Measurements from ENCODE around the gene CCDC142.
"Not testable (repeated sequence)": the region's sequence is repeated elsewhere in the genome, so short reads cannot be mapped to it uniquely, and the experiment has no call there.

Gene CCDC142

GRCh38 chr2:74488643-74489481 is 6.1 kb upstream of the CCDC142 start:
- no peak for TF ChIP-seq CTCF (IDR thresholded peaks at IDR 0.05; ENCODE audit: low read depth, low read length)
- no peak overlapping the region for H3K4me3 ChIP-seq (ENCODE audit: low read depth, low read length)
- no peaks in the 10 kb centered on the region for H3K27me3 ChIP-seq
- H3K4me1 ChIP-seq: no peaks in the 10 kb centered on the region
- H3K36me3 ChIP-seq: no peaks in the 10 kb centered on the region
- no peak for DNase-seq
- H3K9me3 ChIP-seq: no peaks in the 10 kb centered on the region

GRCh38 chr2:74486141-74486540 is 3.3 kb upstream of the CCDC142 start:
- no peaks in the 10 kb centered on the region for H3K9me3 ChIP-seq
- H3K4me1 ChIP-seq: no peaks in the 10 kb centered on the region
- no peaks in the 10 kb centered on the region for H3K36me3 ChIP-seq
- TF ChIP-seq CTCF (IDR thresholded peaks at IDR 0.05; ENCODE audit: low read depth, low read length): no peak
- no peak for DNase-seq
- no peaks in the 10 kb centered on the region for H3K27me3 ChIP-seq
- H3K4me3 ChIP-seq (ENCODE audit: low read depth, low read length): no peak overlapping the region

- not testable (repeated sequence) for H3K4me1 ChIP-seq, H3K36me3 ChIP-seq, H3K9me3 ChIP-seq, H3K27me3 ChIP-seq, DNase-seq
- peak overlapping the region; percentile 79 for H3K4me3 ChIP-seq (ENCODE audit: low read depth, low read length)
These were observed 922 bp upstream of the CCDC142 start for GRCh38 chr2:74483675-74484164.

- DNase-seq: peak; percentile 28
- TF ChIP-seq CTCF (IDR thresholded peaks at IDR 0.05; ENCODE audit: low read depth, low read length): no peak
- H3K4me3 ChIP-seq (ENCODE audit: low read depth, low read length): peak overlapping the region; percentile 79
- H3K27me3 ChIP-seq: no peaks in the 10 kb centered on the region
- H3K4me1 ChIP-seq: no peaks in the 10 kb centered on the region
- H3K36me3 ChIP-seq: no peaks in the 10 kb centered on the region
- no peaks in the 10 kb centered on the region for H3K9me3 ChIP-seq
These were observed 617 bp downstream of the CCDC142 start for GRCh38 chr2:74481961-74482800.

GRCh38 chr2:74481431-74481830 is 1.4 kb downstream of the CCDC142 start:
- DNase-seq: no peak
- Histone ChIP-seq H3K36me3 (no peaks in the 10 kb centered on the region), H3K4me1 (no peaks in the 10 kb centered on the region), H3K9me3 (no peaks in the 10 kb centered on the region), H3K4me3 (ENCODE audit: low read depth, low read length) (peak overlapping the region; percentile 79), H3K27me3 (no peaks in the 10 kb centered on the region)
- TF ChIP-seq CTCF (IDR thresholded peaks at IDR 0.05; ENCODE audit: low read depth, low read length): no peak

GRCh38 chr2:74474899-74475298 is 7.9 kb downstream of the CCDC142 start:
- no peaks in the 10 kb centered on the region for H3K4me1 ChIP-seq
- no peaks in the 10 kb centered on the region; the same call in 1 of the 2 replicates for H3K36me3 ChIP-seq
- no peaks in the 10 kb centered on the region for H3K27me3 ChIP-seq
- peak; percentile 45 for TF ChIP-seq CTCF (IDR thresholded peaks at IDR 0.05; ENCODE audit: low read depth, low read length)
- DNase-seq: peak; percentile 22
- no peak overlapping the region for H3K4me3 ChIP-seq (ENCODE audit: low read depth, low read length)
- H3K9me3 ChIP-seq: no peaks in the 10 kb centered on the region

All from BE2C (cell line).